T-helper 1 cell (primary cell): ENCODE measurements around the gene NAA80.

ENCODE experiments used
- DNase-seq, 5 donors: peaks; one replicate each; pipeline ENCODE4 v3.0.0-alpha.2; 2012 to 2020

Gene NAA80

GRCh38 chr3:50254577-50255250, 44.5 kb downstream of the NAA80 start:
- DNase-seq, result no peak

- no peak for DNase-seq
These were observed 48.0 kb downstream of the NAA80 start for GRCh38 chr3:50251220-50251619.

GRCh38 chr3:50250514-50250913, 48.7 kb downstream of the NAA80 start:
- DNase-seq, result no peak

- no peak for DNase-seq
These were observed 49.7 kb downstream of the NAA80 start for GRCh38 chr3:50249457-50249856.

- DNase-seq, result no peak
These were observed 50.8 kb downstream of the NAA80 start for GRCh38 chr3:50248387-50248786.

- DNase-seq, result peak; percentile 59 to 89 (median 74)
These were observed 52.7 kb downstream of the NAA80 start for GRCh38 chr3:50246517-50246954.
